Fibroblast of villous mesenchyme (primary cell): ENCODE measurements around the gene DNAH3. TPM values are rescaled to one million over a fixed set of nuclear protein-coding genes. Genes with fewer than 3 reads are reported as not detected.

Experiments
- DNase-seq: peaks from one replicate; pipeline ENCODE4 v3.0.0-alpha.2; 2010; ENCODE audit warnings: low read depth
- H3K4me3 ChIP-seq: 2 replicates; pipeline ENCODE4 v1.5.1; 2011; ENCODE audit warnings: low read depth, mild to moderate bottlenecking, low read length
- total RNA-seq: library from RNA; depleted of rRNA; stranded (reverse); fragments of >200 nt; gene quantifications from 2 replicates; pipeline ENCODE4 v1.2.3, GENCODE V29; 2012
- TF ChIP-seq, protein P1 (sequence below): IDR thresholded peaks from 2 replicates; pipeline ENCODE4 v1.5.1; 2012; ENCODE audit warnings: low read depth, mild to moderate bottlenecking, low read length; ENCODE audit not compliant: insufficient read depth

The DNAH3 gene
- total RNA-seq, 1 donor = under 0.01 TPM

DNA sequence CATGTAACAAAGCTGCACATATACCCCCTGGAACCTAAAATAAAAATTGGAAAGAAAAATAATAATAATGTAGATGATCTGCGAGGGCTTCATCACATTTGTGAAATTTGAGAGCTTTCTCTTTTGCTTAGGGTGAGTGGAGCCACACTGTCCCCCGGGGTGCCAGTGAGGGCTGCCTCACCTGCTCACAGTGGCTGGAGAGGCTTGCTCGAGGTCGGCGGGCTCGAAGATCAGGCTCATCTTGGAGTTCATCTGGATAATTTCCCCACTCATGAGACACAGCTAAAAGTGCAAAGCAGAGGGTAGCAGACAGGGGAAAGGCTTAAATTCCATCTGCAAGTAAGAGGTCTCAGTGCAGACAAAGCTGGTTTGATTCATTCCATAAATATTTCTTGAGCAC is 123.8 kb downstream of the DNAH3 start:
- no peak for DNase-seq
- TF ChIP-seq, protein P1, sequence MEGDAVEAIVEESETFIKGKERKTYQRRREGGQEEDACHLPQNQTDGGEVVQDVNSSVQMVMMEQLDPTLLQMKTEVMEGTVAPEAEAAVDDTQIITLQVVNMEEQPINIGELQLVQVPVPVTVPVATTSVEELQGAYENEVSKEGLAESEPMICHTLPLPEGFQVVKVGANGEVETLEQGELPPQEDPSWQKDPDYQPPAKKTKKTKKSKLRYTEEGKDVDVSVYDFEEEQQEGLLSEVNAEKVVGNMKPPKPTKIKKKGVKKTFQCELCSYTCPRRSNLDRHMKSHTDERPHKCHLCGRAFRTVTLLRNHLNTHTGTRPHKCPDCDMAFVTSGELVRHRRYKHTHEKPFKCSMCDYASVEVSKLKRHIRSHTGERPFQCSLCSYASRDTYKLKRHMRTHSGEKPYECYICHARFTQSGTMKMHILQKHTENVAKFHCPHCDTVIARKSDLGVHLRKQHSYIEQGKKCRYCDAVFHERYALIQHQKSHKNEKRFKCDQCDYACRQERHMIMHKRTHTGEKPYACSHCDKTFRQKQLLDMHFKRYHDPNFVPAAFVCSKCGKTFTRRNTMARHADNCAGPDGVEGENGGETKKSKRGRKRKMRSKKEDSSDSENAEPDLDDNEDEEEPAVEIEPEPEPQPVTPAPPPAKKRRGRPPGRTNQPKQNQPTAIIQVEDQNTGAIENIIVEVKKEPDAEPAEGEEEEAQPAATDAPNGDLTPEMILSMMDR = no peak
- H3K4me3 ChIP-seq = no peak overlapping the region

DNA sequence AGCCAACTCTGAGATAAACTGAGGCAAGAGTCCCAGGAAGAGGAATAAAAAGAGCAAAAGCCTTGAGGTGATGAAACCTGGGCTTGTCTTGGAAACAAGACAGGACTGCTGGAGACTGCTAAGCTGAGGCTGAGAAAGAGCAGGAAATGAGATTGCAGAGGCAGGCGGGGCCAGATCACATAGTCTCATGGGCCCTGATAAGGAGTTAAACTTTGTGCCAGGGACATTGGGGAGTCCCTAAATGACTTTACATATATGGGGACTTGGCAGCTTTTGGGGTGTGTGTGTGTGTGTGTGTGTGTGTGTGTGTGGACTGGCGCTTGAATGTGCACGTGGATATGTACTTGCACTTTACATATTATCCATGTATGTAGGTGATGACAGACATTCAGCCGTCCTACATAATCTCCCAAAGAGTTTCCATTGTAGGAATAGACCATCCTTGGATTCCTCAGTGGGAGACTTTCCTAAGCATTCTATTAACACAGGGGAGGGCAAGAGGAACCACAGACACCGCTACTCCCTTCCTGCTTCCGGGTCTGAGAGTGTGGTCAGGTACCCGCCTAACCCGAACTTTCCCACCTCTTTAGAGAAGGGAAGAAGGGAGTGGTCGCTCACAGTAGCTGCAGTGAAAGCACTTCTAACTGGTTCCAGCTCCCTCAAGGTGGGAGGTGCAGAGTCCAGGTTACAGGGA is 127.0 kb downstream of the DNAH3 start:
- H3K4me3 ChIP-seq = no peak overlapping the region
- TF ChIP-seq, protein P1 = no peak
- no peak for DNase-seq

DNA sequence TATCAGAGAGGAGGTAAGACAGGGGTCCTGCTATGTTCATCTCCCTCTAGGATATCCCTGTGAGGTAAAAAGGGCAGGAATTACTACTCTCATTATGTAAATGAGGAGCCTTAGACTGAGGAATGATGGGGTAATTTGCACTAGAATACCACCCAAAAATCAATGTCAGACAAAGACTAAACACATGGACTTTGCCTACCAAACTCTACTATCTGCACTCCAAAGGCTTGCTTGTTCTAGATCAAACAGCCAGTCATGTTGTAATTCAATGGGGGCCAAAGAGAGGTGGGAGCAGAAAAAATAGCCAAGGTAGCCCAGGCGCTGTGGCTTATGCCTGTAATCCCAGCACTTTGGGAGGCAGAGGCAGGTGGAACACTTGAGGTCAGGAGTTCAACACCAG is 129.3 kb downstream of the DNAH3 start:
- DNase-seq = no peak
- TF ChIP-seq, protein P1 = no peak
- H3K4me3 ChIP-seq = no peak overlapping the region

DNA sequence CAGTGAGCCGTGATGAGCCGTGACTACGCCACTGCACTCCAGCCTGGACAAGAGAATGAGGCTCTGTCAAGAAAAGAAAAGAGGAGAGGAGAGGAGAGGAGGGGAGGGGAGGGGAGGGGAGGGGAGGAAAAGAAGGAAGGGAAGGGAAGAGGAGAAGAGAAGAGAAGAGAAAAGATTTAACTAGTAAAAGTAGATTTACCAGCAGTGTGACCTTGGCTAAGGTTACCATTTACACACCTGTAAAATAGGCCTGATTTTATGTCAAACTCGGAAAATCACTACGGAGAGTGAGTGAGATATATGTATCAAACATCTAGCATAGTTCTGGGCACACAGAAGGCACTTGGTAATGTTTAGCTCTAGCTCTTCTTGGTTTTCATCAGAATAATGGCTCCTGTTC is 140.8 kb downstream of the DNAH3 start:
- TF ChIP-seq, protein P1 = no peak
- H3K4me3 ChIP-seq = no peak overlapping the region
- no peak for DNase-seq

DNA sequence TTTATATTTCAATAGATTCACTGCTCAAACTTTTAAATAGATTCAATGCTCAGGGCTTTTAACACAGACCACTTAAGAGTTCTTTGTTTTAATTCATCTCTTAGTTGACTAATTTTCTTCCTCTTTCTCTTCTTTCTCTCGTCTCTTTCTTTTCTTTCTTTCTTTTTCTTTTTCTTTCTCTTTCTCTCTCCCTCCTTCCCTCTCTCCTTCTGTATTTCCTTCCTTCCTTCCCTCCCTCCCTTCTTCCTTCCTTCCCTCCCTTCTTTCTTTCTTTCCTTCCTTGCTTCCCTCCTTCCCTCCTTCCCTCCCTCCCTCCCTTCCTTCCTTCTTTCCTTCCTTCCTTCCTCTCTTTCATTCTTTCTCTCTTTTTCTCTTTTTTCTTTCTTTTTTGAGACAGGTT is 145.6 kb downstream of the DNAH3 start:
- no peak overlapping the region for H3K4me3 ChIP-seq
- DNase-seq = no peak
- TF ChIP-seq, protein P1 = no peak

DNA sequence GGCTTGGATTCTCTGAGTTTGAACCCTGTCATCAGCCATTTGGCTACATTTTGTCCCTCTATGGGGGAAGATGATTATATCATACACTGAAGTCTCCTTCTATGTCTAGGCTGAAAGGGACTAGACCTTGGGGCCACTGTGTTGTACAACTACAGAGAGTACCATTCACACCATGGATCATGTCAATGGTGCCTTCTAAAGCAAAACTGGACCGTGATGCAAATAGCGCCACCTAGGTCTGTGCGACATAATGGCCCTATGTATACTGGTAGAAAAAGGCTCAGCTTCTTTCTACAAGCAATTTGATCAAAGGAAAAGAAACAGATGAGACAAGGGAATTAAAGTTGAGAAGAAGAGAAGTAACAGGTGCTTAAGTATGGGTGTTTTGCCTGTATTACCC is 149.4 kb downstream of the DNAH3 start:
- DNase-seq = peak; percentile 16
- TF ChIP-seq, protein P1 = peak; percentile 52
- H3K4me3 ChIP-seq = no peak overlapping the region

DNA sequence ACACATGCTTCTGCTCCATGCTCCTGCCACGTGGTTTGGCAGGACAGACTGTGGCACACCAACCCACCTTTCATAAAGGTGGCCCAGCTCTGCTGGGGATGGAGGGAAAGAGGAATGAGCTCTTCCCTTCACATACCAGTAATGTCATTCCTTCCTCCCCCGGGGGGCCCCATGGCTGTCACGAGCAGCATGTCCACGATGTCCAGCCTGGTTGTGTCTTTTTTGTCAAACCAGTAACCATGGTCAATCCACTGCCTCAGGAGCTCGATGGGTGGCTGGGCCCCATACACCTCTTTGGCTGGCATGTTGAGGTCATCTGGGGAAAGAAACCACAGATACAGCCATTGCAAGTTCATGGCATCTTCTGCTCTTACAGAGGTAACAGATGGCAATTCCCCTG is 153.5 kb downstream of the DNAH3 start:
- TF ChIP-seq, protein P1 = no peak
- H3K4me3 ChIP-seq = no peak overlapping the region
- DNase-seq = no peak
